ENCODE measurements around the gene DYNC2I2.

Gene DYNC2I2

DNA sequence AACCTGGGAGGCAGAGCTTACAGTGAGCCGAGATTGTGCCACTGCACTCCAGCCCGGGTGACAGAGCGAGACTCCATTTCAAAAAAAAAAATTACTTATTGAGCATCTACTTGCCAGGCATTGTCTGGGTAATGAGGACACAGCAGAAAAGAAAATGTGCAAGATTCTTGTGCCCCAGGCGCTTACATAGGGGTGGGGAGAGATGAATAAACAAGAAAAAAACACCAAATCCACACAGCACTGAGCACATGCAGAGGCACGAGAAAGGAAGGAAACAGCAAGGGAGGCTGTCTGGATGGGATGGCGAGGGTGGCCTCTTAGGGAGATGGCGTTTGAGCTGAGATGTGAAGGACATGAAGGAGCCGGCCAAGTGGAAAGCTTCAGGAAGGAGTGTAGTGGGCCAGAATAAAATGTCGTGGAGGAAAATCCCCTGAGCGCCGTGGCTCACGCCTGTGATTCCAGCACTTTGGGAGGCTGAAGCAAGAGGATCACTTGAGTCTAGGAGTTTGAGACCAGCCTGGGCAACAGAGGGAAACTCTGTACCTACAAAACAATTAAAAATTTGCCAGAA, 13.9 kb downstream of the DYNC2I2 start:
- H3K4me3 ChIP-seq (replicated peaks; ENCODE audit: low read depth, low read length), result no peak overlapping the region

DNA sequence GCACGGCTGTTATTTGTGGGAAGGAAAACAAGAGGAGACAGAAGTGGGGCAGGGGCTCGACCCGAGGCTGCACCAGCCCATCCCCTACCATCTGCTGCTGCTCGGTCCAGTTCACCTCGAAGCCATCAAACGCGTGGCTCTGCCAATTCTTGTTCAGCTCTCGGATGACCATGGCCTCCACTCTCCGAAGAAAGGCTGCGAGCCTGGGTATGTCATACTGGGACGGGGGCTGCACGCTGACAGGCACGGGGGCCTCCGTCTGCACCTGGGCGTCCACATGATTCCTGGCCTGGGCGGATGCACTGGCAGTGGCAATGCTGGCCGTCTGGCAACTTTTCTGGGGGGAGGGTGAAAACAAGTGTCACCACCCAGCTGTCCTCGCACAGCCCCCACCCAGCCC, 16.0 kb downstream of the DYNC2I2 start:
- no peak for DNase-seq (ENCODE audit: extremely low read depth, low read depth)
- TF ChIP-seq, protein P1, sequence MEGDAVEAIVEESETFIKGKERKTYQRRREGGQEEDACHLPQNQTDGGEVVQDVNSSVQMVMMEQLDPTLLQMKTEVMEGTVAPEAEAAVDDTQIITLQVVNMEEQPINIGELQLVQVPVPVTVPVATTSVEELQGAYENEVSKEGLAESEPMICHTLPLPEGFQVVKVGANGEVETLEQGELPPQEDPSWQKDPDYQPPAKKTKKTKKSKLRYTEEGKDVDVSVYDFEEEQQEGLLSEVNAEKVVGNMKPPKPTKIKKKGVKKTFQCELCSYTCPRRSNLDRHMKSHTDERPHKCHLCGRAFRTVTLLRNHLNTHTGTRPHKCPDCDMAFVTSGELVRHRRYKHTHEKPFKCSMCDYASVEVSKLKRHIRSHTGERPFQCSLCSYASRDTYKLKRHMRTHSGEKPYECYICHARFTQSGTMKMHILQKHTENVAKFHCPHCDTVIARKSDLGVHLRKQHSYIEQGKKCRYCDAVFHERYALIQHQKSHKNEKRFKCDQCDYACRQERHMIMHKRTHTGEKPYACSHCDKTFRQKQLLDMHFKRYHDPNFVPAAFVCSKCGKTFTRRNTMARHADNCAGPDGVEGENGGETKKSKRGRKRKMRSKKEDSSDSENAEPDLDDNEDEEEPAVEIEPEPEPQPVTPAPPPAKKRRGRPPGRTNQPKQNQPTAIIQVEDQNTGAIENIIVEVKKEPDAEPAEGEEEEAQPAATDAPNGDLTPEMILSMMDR (IDR thresholded peaks at IDR 0.05; ENCODE audit: low read depth, low read length, missing control alignments), result no peak
- H3K4me3 ChIP-seq (replicated peaks; ENCODE audit: low read depth, low read length), result no peak overlapping the region

More for the DNA sequence above, 13.9 kb downstream of the DYNC2I2 start:
- TF ChIP-seq, protein P1 (IDR thresholded peaks at IDR 0.05; ENCODE audit: low read depth, low read length, missing control alignments), result no peak
- no peak for DNase-seq (ENCODE audit: extremely low read depth, low read depth)

DNA sequence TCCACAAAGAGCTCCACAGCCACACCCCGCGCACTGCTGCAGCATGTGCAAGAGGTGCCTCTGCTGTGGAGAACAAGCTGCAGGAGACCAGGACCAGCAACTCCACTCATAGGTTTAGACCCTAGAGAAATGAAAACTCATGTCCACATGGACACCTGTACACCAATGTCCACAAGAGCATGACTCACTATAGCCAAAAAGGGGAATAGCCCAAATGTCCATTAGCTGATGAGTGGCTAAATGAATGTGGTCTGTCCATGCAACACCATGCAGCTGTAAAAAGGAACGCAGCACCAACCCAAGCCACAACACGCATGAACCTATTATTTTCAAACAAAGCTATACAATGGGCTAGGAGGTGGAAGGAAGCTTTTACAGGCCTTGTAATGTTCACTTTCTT, 18.1 kb downstream of the DYNC2I2 start:
- TF ChIP-seq, protein P1 (IDR thresholded peaks at IDR 0.05; ENCODE audit: low read depth, low read length, missing control alignments), result no peak
- no peak overlapping the region for H3K4me3 ChIP-seq (replicated peaks; ENCODE audit: low read depth, low read length)
- DNase-seq (ENCODE audit: extremely low read depth, low read depth), result no peak

DNA sequence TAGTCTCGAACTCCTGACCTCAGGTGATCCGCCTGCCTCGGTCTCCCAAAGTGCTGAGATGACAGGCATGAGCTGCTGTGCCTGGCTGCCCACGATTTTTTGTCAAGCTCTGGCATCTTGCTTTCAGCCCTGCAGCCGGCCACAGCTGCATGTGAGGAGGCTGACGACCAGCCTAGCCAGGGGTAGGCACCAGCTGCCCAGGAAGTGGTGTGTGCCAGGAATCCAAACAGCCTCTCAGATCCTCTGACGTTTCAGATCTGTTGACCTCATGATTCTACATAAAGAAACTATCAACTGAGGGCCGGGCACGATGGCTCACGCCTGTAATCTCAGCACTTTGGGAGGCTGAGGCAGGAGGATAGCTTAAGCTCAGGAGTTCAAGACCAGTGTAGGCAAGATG, 19.0 kb downstream of the DYNC2I2 start:
- H3K4me3 ChIP-seq (replicated peaks; ENCODE audit: low read depth, low read length), result no peak overlapping the region
- TF ChIP-seq, protein P1 (IDR thresholded peaks at IDR 0.05; ENCODE audit: low read depth, low read length, missing control alignments), result no peak
- DNase-seq (ENCODE audit: extremely low read depth, low read depth), result no peak

DNA sequence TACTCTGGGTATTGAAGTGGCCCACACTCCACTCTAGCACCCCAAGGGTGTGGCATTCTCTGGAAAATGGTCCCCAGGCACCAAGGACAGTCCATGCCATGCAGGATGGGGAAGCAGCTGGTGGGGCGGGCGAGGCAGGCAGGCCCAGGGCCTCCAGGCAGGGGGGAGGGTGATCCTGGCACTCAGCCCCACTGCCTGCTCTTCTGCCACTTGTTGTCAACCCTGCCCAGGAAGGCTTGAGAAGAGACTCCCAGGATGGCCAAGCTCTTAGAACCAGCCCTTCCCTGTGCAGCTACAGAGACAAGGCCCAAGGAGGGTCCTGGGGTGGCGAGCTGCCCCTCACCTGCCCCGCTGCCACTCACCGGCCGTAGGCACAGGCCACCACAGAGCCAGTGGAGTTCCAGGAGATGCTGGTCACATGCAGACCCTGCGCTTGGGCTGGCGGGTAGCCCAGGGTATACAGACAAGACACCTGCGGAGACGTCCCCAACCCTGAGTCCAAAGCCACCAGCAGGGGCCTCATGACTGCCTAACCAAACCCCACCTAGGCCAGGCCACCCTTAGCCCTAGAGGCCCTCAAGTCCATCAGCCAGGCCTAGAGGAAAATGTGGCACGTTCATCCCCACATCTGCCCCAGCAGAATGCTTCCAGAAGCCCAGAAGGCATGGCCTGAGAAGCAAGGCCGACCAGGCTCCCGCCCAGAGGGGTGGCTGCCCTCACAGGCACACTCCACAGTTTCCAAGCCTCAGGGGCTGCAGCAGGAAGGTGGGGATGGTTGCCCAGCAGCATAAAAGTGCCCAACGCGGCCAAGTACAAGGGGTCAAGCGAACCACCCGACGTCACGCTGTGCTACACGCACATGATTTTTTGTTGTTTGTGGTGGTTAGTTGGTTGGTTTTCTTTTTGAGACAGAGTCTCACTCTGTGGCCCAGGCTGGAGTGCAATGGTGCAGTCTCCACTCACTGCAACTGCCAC, 19.8 kb downstream of the DYNC2I2 start:
- H3K4me3 ChIP-seq (replicated peaks; ENCODE audit: low read depth, low read length), result no peak overlapping the region
- TF ChIP-seq, protein P1 (IDR thresholded peaks at IDR 0.05; ENCODE audit: low read depth, low read length, missing control alignments), result no peak
- no peak for DNase-seq (ENCODE audit: extremely low read depth, low read depth)

DNA sequence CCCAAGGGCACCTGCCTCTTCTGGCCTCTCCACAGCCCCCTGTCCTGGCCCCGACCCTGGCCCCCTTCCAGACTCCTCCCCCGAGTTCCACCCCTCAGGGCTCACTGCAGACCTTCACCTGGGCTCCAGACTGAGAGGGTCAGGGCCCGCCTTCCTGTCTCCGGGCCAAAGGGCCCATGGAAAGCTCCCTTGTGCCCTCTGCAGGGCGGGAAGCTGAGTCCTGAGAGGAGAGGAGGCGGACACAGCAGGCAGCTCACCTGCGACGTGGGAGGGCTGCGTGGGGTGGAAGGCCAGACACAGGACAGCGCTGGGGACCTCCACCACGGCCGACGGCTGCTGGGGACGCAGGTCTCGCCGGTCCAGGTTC, 20.6 kb downstream of the DYNC2I2 start:
- no peak overlapping the region for H3K4me3 ChIP-seq (replicated peaks; ENCODE audit: low read depth, low read length)
- TF ChIP-seq, protein P1 (IDR thresholded peaks at IDR 0.05; ENCODE audit: low read depth, low read length, missing control alignments), result peak; percentile 28
- DNase-seq (ENCODE audit: extremely low read depth, low read depth), result no peak

Measured in HFF-Myc (cell line).